Karpas-422 (cell line): ENCODE measurements around the gene FAM9C. TPM values are rescaled to one million over a fixed set of nuclear protein-coding genes. Genes with fewer than 3 reads are reported as not detected.

ENCODE experiments used
- DNase-seq: peaks from one replicate; pipeline ENCODE4 v3.0.0-alpha.2; 2015
- H2AFZ ChIP-seq: fragments of 200-600 bp; sonication (generic); 2 replicates; pipeline ENCODE4 v1.6.1; 2014; ENCODE audit warnings: antibody characterized with exemption, low read length, mixed read lengths
- H3K27ac ChIP-seq: fragments of 200-600 bp; sonication (generic); 2 replicates; pipeline ENCODE4 v1.5.1; 2014; ENCODE audit warnings: mild to moderate bottlenecking, low read length, moderate library complexity
- H3K27me3 ChIP-seq: fragments of 200-600 bp; sonication (generic); 2 replicates; pipeline ENCODE4 v1.6.1; 2014; ENCODE audit warnings: low read length, mixed read lengths
- H3K36me3 ChIP-seq: fragments of 200-600 bp; sonication (generic); 2 replicates; pipeline ENCODE4 v1.6.1; 2014; ENCODE audit warnings: low read length, mixed read lengths; ENCODE audit not compliant: insufficient read depth
- H3K4me1 ChIP-seq: fragments of 200-600 bp; sonication (generic); 2 replicates; pipeline ENCODE4 v1.6.1; 2014; ENCODE audit warnings: mild to moderate bottlenecking, low read length, mixed read lengths
- H3K4me2 ChIP-seq: fragments of 200-600 bp; sonication (generic); 2 replicates; pipeline ENCODE4 v1.6.1; 2014; ENCODE audit warnings: low read length, low read depth, mild to moderate bottlenecking; ENCODE audit not compliant: poor library complexity, severe bottlenecking
- H3K4me3 ChIP-seq: fragments of 200-600 bp; sonication (generic); 2 replicates; pipeline ENCODE4 v1.5.1; 2014; ENCODE audit warnings: mild to moderate bottlenecking, antibody characterized with exemption, low read length, mixed read lengths
- H3K79me2 ChIP-seq: fragments of 200-600 bp; sonication (generic); 2 replicates; pipeline ENCODE4 v1.6.1; 2014; ENCODE audit warnings: mild to moderate bottlenecking, low read length, mixed read lengths
- H3K9ac ChIP-seq: fragments of 200-600 bp; sonication (generic); 2 replicates; pipeline ENCODE4 v1.6.0; 2014; ENCODE audit warnings: low read length
- H3K9me2 ChIP-seq: fragments of 200-600 bp; sonication (generic), shearing (Covaris generic); replicated peaks from 2 replicates; pipeline ENCODE4 v1.6.0; 2014; ENCODE audit warnings: mild to moderate bottlenecking, low read length, moderate library complexity; ENCODE audit not compliant: insufficient read depth
- H3K9me3 ChIP-seq: fragments of 300-700, 200-600 bp; sonication (generic); 2 replicates; pipeline ENCODE4 v1.6.1; 2014; ENCODE audit warnings: low read length, mixed read lengths
- H4K20me1 ChIP-seq: fragments of 200-600 bp; sonication (generic); 2 replicates; pipeline ENCODE4 v1.6.1; 2014; ENCODE audit warnings: mild to moderate bottlenecking, antibody characterized with exemption, low read length, low read depth; ENCODE audit not compliant: insufficient read depth
- total RNA-seq: library from RNA; depleted of rRNA; stranded (reverse); fragments of >200 nt; shearing (Covaris generic); gene quantifications from 2 replicates; pipeline ENCODE4 v1.2.3, GENCODE V29; 2014; ENCODE audit warnings: low replicate concordance

FAM9C gene
- total RNA-seq, 1 experiment from 2014 or later: not detected

DNA sequence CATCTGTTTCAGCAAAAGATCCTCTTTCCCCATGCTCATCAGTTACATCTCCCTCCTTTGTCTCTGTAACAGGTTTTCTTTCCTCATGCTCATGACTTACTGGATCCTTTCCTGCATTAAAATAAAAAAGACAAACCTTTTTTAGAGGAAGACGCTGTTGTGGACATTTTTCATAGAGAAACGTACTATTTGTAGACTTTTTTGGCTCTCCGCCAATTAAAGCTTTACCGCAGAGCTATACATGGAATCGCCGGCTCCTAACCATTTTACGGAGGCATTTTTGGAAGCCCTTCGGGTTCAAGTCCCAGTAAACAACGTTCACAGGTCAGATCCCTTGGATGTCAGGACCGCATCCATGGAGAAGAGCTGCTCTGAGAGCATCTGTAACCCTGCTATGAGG is 1.3 kb downstream of the FAM9C start:
- Histone ChIP-seq H3K9me3 (no peaks in the 10 kb centered on the region), H3K27me3 (no peaks in the 10 kb centered on the region), H3K4me1 (no peaks in the 10 kb centered on the region), H4K20me1 (no peaks in the 10 kb centered on the region), H3K9ac (no peak overlapping the region), H3K9me2 (no peaks in the 10 kb centered on the region), H3K4me3 (no peak overlapping the region), H3K36me3 (no peaks in the 10 kb centered on the region), H3K4me2 (no peak overlapping the region), H3K79me2 (no peaks in the 10 kb centered on the region), H2AFZ (no peak overlapping the region), H3K27ac (no peak overlapping the region)
- DNase-seq: no peak

DNA sequence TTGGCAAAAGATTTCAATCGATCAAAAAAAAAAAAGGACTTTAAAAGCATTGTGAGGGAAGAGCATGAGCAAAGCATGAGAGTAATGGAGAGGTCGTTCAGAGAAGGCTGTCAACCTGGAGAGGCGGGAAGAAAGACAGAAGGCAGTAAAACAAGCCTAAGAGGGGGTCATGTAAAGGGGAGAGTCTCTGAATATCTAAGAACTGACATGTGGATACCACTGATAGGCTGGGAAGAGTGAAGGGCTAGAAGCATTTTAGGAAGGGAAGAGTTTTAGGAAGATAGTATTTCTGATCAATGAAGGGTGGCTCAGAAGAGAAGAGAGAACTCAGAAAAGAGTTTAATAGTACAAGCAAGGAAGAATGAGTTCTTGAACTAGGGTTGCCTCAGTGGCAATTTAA is 7.5 kb downstream of the FAM9C start:
- Histone ChIP-seq H4K20me1 (no peaks in the 10 kb centered on the region), H3K27ac (no peak overlapping the region), H3K9ac (no peak overlapping the region), H3K4me2 (no peak overlapping the region), H3K9me3 (no peaks in the 10 kb centered on the region), H3K9me2 (no peaks in the 10 kb centered on the region), H3K79me2 (no peaks in the 10 kb centered on the region), H3K27me3 (no peaks in the 10 kb centered on the region), H3K4me1 (no peaks in the 10 kb centered on the region), H3K4me3 (no peak overlapping the region), H2AFZ (no peak overlapping the region), H3K36me3 (no peaks in the 10 kb centered on the region)
- no peak for DNase-seq

DNA sequence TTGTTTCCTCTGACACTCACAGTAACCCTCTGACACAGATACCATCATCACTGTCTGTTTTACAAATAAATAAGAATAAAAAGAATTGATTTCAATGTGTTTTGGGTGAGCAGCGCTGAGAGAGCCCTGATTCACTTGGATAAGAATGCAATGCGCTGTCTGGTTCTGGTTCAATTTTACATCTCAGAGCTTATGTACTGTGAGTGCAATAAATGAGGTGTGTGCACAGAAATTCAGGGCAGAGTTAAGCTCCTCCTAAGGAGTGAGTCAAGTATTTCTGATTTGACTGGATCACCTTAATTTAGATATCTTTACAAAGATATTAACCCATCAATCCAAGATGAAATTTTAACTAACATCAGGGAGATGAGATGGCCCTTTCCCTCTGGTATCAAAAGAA is 11.2 kb downstream of the FAM9C start:
- Histone ChIP-seq H3K4me2 (no peak overlapping the region), H3K4me3 (no peak overlapping the region), H3K9me2 (no peaks in the 10 kb centered on the region), H3K4me1 (peaks cover 5% of the 10 kb centered on the region), H3K27ac (no peak overlapping the region), H2AFZ (no peak overlapping the region), H3K9ac (no peak overlapping the region), H3K79me2 (no peaks in the 10 kb centered on the region), H3K9me3 (no peaks in the 10 kb centered on the region), H3K27me3 (no peaks in the 10 kb centered on the region), H3K36me3 (no peaks in the 10 kb centered on the region), H4K20me1 (no peaks in the 10 kb centered on the region)
- no peak for DNase-seq

DNA sequence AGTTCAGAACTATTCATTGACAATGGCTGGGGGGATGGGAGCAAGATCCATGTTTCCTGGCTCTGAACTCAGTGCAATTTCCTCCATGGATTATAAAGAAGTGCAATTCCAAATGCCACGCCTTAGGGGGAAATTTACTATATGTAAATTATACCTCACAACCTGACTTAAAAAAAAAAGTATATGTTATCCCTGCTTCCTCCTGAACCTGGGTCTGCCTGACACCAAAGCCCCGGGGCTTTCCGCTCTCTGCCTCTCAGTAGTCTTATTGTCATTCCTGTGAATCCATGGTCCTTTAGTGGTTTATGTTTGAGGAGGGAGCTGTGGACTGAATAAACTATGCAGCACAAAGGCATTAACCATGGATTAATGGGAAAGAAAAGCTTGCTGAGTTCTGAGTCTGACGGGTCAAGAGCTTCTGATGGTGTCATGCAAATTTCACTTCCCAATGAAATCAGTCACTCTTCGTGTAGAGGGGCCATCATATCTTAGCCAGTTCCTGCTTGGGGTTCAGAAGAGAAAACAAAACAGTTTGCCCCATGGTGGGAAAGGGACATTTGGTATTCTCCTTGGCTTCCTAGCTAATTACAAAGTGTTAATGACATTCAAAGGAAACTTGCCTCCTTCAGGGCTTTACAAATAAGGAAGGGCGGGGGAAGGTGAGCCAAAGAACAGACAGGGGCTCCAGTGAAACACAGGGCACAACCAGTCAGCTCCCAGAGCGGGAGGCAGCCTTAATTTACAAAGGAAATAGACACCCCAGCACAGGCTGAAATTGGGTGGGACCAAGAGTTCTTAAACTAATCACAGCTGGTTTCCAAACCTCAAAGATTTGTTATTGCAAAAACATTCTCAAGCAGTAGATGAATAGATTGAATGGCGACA is 14.3 kb downstream of the FAM9C start:
- Histone ChIP-seq H3K4me2 (no peak overlapping the region), H3K79me2 (no peaks in the 10 kb centered on the region), H3K27ac (no peak overlapping the region), H3K9me3 (no peaks in the 10 kb centered on the region), H3K9me2 (no peaks in the 10 kb centered on the region), H3K27me3 (no peaks in the 10 kb centered on the region), H3K9ac (no peak overlapping the region), H3K4me3 (no peak overlapping the region), H2AFZ (no peak overlapping the region), H3K36me3 (no peaks in the 10 kb centered on the region), H3K4me1 (peaks cover 5% of the 10 kb centered on the region), H4K20me1 (no peaks in the 10 kb centered on the region)
- peak; percentile 21 for DNase-seq

DNA sequence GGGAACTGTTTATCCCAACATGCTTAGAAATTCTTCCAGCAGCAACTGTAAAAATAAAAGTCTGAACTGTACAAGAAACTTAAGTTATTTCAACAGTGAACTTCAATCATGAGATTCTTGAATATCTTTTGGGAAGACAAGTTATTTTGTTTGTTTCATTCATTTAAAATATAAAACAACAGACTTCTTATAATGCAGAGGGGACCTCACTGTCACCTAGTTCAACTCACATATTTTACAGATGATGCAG is 14.9 kb downstream of the FAM9C start:
- Histone ChIP-seq H3K79me2 (no peaks in the 10 kb centered on the region), H3K9ac (no peak overlapping the region), H3K36me3 (no peaks in the 10 kb centered on the region), H3K9me3 (no peaks in the 10 kb centered on the region), H4K20me1 (no peaks in the 10 kb centered on the region), H3K4me1 (peaks cover 5% of the 10 kb centered on the region), H2AFZ (no peak overlapping the region), H3K4me2 (no peak overlapping the region), H3K27ac (no peak overlapping the region), H3K4me3 (no peak overlapping the region), H3K27me3 (no peaks in the 10 kb centered on the region), H3K9me2 (no peaks in the 10 kb centered on the region)
- DNase-seq: no peak

DNA sequence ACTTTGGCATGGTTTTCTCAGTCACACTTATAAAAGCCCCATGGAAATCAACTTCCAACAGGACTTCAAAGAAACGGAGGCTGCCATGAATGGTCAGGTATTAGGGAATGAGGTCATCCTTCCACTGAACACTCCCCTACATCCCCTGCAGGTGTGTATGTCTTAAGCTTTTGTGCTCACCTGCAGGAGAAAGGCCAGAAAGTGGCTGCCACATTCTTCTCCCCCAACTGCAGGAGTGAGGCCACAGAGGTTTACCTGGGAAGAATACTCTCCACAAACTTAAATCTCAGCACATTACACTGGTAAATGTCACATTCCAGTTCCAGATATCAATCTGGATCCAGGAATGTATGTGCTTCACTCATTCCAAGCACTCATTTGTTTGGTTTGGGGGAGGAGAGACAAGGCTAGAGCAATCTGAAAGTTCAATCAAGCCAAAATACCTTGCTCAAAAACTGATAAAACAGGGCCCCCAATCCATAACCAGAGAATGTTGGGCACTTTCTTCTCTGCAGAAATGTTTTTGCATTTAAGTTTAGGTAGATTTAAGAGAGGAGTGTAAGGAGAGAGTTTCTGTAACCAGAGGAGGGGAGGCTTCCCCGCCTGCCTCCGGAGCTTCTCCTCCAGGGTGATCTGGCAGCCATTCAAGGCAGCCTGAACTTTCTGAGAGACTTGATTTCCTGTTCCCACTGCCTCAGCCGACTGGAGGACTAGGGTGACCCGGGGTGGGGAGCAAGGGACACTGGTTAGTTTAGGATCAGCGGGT is 15.4 kb downstream of the FAM9C start:
- H3K36me3 ChIP-seq: no peaks in the 10 kb centered on the region
- no peaks in the 10 kb centered on the region for H3K9me3 ChIP-seq
- DNase-seq: peak; percentile 28
- H3K79me2 ChIP-seq: no peaks in the 10 kb centered on the region
- H3K9me2 ChIP-seq: no peaks in the 10 kb centered on the region
- H3K4me2 ChIP-seq: no peak overlapping the region
- no peak overlapping the region for H3K9ac ChIP-seq
- H4K20me1 ChIP-seq: no peaks in the 10 kb centered on the region
- no peak overlapping the region for H3K4me3 ChIP-seq
- peaks cover 5% of the 10 kb centered on the region for H3K4me1 ChIP-seq
- no peak overlapping the region for H2AFZ ChIP-seq
- H3K27me3 ChIP-seq: no peaks in the 10 kb centered on the region
- H3K27ac ChIP-seq: no peak overlapping the region

DNA sequence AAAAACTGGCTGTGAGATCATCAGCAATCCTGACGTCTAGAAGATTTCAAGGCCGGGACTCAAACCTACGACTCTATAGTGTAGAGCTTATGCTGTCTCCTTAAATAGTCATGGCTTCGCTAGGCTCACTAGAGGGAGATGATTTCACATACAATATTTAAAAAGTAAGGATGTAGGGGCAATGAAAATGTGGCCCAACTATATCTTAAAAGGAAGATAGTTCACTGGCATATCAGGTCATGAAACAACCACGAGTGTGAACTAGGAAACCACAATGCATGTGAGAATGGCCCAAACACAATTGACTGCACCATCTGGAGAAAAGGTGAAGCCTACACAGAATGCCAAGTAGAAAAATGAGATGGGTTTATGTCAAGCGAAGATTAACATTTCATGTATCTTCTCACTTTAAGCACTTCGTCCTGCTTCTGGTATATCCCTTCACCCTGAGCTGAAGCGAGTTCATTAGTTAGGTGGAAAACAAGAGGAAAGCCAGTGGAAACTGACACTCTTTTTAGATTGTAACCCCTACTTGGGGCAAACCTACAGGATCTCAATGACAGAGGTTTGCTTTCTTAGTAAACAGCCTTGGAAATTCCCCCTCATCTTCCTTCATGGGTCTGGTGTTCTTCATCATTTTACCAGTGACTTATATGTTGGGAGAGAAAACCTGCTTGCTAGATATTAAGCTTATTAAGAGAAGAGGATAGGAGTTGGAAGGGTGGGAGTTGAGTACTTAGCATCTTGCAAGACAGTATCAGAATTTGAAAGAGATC is 17.4 kb downstream of the FAM9C start:
- H4K20me1 ChIP-seq: no peaks in the 10 kb centered on the region
- peaks cover 18% of the 10 kb centered on the region for H3K4me1 ChIP-seq
- H3K4me3 ChIP-seq: no peak overlapping the region
- H2AFZ ChIP-seq: no peak overlapping the region
- H3K27me3 ChIP-seq: no peaks in the 10 kb centered on the region
- peak; percentile 16 for DNase-seq
- H3K4me2 ChIP-seq: no peak overlapping the region
- H3K27ac ChIP-seq: no peak overlapping the region
- H3K79me2 ChIP-seq: no peaks in the 10 kb centered on the region
- H3K9me3 ChIP-seq: no peaks in the 10 kb centered on the region
- no peak overlapping the region for H3K9ac ChIP-seq
- no peaks in the 10 kb centered on the region for H3K36me3 ChIP-seq
- no peaks in the 10 kb centered on the region for H3K9me2 ChIP-seq

DNA sequence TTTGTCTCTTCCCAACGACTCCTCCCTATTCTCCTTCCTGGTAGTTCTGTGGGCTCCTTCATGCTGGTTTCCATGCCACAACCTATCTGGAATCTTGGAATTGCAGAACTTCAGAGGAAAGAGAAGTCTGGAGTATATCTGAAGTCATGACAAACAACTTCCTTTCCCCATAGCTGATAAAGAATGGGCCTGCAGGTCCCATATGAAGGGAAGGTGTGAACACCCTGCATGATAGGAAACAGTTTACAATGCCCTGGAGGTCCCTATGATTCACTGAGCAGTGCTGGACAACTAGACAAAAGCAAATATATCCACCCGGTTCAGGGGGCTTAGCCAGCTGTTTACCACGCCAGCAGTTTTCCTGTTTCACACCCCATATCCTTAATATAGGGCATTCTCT is 19.4 kb downstream of the FAM9C start:
- no peaks in the 10 kb centered on the region for H3K9me2 ChIP-seq
- no peaks in the 10 kb centered on the region for H3K9me3 ChIP-seq
- no peaks in the 10 kb centered on the region for H3K79me2 ChIP-seq
- H3K9ac ChIP-seq: no peak overlapping the region
- no peak overlapping the region for H3K27ac ChIP-seq
- peak; percentile 19 for DNase-seq
- H3K27me3 ChIP-seq: no peaks in the 10 kb centered on the region
- H4K20me1 ChIP-seq: no peaks in the 10 kb centered on the region
- H3K36me3 ChIP-seq: no peaks in the 10 kb centered on the region
- H3K4me2 ChIP-seq: no peak overlapping the region
- no peak overlapping the region for H3K4me3 ChIP-seq
- peaks cover 14% of the 10 kb centered on the region for H3K4me1 ChIP-seq
- no peak overlapping the region for H2AFZ ChIP-seq
